Stimulated activated naive CD4-positive, alpha-beta T cell treated with Interleukin-2 at 50 U/mL for 16 hours (primary cell): ENCODE results near the gene NTM.

ENCODE experiments used
- DNase-seq: peaks from one replicate; lab custom pipeline; 2025; lab: John Stamatoyannopoulos, UW

NTM gene

DNA sequence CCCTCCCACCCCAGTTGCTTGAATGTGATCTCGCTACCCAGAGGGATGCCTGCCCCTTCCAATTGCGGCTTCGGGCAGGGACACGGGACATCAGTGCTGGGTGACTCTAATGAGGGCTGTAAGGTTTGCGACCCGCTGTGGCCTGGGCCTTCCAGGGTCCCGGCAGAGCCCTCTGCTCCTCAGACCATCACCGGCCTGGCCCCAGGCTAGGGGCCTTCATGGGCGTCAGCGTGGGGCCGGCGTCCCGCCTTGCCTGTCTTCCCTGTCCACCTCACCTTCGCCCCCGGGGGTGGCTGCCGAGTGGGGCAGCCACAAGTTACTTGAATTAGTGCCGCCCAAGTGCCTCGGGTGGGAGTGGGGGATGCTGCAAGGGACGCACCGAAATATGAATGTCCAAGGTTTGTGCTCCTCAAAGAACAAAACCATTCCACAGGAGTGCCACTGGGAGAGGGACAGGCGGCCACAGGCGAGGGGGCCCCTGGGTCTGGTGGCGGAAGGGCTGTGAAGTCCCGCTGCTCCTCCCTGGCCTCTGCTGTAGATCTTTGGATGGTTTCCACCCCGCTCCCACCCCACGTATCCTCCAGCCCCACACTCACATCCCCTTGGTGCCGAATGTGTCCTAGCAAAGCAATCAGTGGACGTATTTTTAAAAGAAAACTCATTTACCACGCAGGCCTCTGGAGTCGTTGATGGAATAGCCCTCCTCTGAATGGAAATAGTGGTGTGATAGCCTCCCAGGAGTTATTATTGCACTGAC, 317.1 kb downstream of the NTM start:
- no peak for DNase-seq

DNA sequence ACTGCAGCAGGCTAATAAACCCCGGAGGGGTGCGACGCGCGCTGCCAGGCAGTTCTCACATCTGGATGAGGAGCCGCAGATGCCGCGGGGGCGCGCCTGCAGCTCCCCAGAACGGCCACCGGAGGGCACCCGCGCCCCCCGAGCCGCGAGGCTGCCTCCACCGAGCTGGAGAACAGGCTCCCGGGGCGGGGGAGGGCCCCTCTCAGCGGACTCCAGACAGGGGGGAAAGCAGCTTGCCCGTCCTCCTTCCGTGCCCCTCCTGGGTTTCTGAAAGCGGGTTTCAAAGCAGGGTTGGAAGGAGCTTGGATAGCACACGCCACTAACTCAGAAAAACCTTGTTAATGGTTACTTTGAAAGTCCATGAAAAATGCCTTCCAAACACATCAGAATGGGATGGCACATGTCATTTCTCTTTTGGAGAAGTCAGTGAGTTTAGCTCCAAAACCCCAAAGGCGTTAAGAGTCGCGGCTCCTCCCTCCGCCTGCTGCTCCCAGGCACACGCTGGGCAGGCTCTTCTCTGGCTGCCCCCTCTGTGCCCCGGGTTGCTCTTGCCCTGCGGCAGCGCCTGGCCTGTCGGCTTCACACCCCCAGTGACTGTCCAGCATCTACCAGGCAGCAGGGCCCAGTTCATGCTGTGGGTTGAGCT, 317.8 kb downstream of the NTM start:
- DNase-seq: no peak

DNA sequence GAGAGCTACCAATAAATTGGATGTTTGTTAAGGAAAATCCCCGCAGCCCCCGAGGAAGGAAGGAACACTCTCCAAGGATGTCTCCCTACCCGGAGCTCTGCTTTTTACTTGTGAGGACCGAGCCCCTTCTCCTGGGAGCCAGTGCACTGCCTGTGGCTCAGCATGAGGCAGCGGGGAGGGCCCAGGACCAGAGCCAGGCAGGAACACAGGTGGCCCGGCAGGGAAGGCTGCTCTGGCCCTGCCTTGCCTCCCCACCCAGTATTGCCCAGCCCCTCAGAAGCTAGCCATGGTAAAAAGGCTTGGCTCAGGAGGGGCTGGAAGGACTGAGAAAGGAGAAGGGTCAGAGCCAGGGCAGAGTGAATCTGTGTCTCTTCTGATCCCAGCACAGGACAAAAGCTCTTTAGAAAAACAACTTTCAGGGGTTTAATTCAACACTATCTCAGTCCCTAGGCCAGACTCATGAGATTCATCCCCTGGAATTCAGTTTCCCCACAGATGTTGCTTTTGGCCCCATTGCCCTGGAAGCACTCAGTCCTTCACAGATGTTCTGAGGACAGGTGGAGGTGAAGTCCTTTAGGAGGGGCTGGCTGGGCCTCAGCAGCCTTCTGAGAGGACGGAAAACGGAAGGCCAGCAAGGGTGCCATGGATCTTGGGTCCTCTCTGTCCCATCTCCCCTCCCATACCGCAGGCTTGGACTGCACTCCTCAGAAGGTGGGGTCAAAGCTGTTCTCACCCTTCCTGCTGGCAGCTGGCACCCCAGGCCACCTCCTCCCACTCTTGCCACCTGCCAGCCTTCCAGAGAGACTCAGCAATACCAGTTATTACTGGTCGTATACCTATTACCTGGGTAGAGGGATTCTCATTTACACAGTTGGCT, 318.9 kb downstream of the NTM start:
- DNase-seq: no peak

DNA sequence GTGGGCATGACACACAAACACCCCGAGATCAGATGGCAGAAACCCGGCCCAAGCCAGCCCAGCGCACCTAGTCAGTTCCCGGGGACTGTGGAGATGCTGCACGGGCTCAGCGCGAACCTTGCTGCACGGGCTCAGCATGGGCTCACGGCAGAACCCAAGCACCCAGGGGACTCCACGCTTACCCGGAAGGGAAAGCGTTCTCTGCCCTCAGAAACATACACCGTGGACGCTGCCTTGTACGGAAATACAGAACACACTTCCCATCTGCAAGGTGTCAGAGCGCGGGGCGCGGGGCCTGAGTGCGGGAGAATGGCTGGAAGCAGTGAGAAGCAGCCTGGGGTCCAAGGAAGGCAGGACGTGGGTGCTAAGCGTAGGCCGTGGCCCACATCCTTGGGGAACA, 319.9 kb downstream of the NTM start:
- DNase-seq: no peak

DNA sequence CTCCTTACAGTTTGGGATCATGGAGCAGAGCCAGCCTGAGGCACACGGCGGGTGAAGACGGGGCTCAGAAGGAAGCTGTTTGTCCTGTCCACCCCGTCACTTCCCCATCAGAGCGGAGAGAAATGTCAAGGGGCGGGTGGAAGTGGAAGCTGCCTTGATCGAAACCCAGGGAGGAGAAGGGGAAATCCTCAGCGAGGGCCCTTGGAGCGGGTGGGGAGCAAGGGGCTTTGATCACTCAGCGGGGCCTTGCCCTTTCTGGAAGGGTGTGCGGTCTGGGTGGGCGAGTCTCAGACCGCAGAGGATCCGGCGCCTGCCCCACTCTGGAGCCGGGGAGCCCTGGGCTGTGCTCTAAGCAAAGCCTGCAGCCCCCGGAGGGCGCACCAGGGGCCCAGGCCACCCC, 320.4 kb downstream of the NTM start:
- no peak for DNase-seq

DNA sequence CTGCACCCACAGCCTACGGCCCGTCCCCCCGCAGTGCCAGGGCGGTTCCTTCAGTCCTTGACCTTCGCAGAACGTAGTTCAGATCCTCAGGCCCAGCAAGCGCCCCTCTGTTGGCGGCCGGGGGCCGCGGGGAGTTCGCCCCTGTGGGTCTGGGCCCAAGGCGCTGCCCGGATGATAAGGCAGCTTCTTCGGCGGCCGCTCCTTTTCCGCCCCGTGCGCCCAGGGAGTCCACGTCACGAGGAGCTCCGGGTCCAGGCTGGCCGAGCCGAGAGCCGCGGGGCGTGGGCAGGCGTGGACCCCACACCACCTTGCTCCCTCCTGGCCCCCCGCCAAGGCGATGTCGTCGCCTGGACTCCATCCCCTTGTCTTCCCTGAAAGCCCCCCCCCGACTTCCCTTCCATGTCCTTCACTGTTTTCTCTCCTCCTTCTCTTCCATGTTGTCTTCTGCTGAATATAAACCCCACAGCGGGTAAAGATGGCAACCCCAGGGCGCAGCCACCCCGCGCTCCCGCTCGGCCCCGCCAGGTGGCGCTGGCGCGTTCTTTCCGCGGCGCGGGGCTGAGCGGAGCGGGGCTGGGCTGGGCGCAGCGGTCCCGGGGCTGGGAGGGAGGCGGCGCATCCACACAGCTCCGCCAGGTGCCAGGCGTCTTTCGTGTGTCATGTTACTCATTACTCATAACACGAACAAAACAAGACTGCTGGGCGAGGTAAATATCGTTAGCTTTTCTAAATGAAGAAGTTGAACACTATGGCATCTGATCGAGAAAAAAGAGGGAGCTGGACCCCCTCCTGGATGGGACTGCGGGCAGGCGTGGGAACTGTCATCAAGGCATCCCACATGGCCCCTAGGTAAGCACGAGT, 321.0 kb downstream of the NTM start:
- no peak for DNase-seq

DNA sequence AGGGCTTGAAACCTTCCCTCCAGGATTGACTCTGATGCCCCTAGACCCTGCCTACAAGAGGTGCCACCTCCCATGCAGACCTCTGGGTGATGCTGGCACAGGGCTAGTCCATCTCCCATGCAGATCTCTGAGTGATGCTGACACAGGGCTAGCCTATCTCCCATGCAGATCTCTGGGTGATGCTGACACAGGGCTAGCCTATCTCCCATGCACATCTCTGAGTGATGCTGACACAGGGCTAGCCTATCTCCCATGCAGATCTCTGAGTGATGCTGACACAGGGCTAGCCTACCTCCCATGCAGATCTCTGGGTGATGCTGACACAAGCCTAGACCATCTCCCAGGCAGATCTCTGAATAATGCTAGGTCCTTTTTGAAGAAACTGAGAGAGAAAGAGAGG, 321.7 kb downstream of the NTM start:
- no peak for DNase-seq

DNA sequence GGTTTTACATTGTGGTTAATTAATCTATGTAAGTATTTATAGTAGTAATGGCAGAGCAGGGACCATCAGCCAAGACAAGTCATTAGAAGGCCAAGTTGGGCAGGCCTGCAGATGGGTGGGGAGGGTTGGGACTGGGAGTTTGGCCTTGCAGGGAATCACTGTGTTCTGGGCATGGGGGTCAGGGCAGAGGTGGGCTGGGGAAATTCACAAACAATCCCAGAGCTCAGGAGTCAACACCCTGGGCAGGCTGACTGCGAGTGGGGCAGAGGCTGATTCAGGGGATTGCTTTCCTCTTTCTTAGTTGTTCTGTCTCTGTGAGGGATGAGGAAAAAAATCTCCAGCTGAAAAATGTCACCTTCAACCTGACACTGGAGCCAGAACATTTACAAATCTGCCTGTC, 322.5 kb downstream of the NTM start:
- no peak for DNase-seq

DNA sequence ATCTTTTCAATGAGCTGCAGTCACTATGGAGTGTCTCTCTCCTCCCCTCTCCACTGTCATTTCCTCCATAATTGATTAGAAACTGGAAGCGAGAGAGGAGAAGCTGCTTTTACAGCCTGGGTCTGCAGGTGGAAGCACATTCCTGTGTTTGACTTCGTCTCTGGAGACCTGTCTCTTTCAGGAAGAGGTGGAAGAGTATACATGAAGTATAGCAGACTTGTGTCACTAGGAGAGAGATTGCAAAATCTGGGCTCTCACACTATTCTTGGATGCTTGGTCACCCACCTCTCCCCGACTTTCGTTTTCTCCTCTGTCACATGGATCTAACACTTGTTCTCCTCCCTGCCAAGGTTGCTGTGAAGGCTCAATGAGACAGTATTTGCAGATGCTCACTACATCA, 323.3 kb downstream of the NTM start:
- DNase-seq: no peak

DNA sequence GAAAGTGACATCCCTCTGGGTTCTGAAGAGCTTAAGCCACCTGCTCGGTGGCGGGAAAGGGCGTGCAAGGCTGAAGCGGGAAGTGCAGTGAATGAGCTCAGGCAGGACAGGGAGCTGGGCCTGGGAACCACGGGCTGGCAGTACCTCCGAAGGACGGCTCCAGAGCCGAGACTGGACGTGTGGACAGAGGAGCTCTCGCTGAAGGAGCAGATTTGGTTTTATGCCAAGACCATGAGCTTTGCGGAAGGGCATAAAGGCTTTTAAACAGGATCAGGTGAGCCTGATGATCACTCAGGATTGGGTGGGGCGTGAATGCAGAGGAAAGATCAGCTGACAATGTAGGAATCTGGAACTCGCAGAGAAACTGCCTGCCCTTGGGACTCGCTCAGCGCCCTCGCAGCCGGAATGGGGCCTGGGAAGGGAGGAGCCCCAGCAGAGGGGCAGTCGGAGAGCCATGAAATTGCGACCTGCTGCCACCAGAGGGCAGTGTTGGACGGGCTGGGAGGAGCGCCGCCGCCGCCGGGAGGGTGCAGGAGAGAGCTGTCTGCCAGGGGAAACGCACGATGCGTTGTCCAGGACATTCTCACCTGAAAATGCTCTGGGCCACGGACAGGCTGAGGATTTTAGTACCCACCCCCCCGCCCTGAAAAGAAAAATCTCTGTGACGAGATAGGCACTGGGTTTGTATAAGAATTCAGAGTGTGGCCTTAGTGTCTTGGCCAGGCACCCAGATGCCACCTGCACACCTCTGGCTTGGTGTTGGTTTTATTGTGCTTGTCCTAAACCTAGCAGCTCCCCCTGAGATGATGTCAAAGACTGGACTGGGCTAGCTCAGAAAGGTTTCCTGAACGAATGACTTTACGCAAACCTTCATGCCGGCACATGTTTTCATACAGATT, 324.4 kb downstream of the NTM start:
- peak; percentile 10 for DNase-seq

DNA sequence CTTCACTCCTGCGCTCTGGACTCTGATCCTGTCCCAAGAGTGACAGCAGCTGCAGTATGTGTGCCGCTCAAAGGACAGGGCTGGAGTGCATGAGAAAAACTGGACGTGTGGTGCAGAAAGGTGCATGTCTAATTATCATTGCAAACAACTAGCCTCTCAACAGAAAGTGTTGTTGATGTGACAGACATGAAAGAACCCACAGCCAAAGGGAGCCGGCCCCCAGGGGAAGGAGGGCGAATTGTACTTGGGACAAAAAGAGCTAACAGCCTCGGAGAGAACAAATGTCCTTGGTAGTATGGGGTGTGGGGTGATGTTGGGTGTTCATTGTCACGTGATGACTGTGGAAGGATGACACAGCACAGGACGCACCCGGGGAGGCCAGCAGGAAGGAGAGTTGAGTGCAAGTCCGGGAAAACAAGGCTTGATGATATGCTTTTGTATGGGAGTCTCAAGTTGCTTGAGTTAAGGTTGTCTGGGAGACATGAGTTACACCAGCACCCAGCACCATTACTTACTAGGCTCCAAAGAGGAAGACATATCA, 325.5 kb downstream of the NTM start:
- DNase-seq: no peak

DNA sequence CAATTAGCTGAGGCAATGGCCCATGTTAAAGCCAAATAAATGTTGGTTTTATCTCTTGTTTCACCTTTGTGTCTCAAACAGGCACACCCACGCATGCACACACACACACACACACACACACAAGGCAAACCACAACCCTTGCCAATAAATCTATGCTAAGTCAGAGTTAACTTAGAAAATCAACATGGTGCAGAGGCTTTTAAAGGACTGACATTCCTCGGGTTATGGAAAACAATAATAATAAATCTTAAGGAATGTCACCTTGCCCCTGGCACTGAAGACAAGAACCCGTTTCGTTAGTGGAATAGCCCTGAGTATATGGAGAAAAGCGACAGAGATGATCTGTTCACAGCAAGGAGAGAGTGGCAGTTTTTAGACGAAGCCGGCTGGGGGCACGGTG, 326.3 kb downstream of the NTM start:
- no peak for DNase-seq

DNA sequence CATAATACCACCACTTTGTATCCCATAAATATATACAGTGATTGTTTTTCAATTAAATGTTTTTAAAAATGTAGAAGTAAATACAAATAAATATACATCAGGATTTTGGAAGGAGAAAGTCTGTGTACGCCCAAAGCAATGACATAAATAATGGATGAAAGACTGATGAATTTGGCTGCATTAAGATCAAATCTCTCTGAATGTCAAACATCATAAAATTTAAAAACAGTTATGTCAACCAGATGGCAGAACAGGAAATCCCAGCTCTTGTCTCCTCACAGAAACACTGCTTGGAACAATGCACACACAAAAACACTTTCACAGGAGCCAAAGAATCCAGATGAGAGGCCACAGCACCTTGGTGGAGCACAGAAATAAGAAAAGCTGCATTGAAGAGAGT, 332.9 kb downstream of the NTM start:
- DNase-seq: no peak

DNA sequence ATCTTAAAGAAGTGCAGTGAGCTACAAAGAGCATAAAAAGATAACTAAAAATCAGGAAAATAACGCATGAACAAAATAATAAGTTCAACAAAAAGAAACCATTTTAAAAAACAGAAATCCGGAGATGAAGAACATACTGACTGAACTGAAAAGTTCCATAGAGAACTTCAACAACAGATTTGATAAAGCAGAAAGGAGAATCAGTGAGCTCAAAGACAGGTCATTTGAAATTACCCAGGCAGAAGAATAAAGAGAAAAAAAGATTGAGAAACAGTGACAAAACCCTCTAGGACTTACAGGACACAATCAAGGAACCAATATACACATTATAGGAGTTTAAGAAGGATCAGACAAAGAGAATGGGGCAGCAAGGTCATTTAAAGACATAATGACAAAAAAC, 334.3 kb downstream of the NTM start:
- DNase-seq: no peak

DNA sequence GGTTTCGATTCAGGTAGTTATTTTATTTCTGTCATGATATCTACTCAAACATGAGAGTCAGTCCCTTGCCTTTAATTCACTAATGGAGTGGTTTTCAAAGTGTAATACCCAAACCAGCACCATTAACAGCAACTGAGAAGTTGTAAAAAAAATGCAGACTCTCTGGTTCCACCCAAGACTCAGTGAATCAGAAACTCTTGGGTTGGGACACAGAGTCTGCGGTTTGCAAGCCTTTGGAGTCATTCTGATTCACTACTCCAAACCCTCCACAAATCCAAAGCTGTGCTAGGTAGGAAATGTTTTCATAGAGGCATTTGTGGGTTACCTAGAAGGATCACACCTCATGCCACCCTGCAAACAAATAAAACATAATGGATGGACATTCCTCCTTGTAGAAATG, 340.1 kb downstream of the NTM start:
- no peak for DNase-seq

DNA sequence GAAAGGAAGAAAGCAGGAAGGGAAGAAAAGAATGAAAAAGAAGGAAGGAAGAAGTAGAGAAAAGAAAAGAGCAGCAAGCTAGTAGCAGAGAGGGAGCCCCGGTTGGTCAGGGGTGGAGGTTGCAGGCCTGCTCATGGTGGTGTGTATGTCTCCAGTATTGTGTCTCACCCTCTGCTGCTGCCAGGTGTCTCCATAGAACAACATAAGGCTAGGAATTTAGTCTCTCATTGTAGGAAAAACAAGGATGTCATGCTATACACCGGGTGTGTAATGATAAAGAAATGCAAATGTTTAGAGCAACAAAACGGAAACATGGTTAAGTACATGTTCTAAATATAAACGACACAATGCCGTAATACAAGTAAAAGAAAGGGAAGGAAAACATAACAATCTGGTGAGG, 342.5 kb downstream of the NTM start:
- no peak for DNase-seq

DNA sequence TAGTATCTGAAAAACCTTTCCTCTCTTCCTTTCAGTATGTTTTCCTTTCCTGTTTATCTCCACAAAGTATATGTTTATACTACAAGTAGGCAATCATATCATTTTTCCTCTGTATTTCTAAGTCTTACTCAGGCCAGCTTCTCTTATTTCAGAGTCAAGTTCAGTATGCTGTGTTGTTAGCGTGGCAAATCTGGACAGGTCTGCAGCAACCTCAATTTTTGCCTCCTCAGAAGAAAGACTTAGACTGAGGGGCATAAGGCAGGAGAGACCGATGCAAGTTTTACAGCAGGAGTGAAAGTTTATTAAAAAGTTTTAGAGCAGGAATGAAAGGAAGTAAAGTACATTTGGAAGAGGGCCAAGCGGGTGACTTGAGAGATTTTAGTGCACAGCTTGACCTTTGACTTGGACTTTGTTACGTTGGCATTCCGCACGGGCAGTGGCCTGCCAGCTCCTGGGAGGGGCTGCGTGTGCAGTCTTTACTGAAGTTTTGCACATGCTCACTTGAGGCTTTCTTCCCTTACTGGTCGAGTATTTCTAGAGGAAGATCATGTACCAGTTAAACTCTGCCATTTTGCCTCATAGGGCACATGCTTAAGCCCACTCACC, 343.2 kb downstream of the NTM start:
- no peak for DNase-seq

DNA sequence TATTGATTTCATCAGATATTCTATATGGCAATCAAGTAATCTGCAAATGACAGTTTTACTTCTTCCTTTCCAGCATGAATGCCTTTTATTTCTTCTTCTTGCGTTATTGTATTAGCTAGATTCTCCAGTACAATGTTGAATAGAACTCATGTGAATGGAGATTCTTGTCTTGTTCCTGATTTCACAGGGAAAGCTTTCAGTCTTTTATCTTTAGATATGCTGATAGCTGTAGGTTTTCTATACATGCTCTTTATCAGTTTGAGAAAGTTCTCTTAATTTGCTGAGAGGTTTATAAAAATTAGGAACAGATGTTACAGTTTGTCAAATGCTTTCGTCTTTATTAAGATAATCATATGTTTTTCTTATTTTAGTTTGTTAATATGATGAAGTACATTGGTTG, 347.2 kb downstream of the NTM start:
- DNase-seq: no peak

DNA sequence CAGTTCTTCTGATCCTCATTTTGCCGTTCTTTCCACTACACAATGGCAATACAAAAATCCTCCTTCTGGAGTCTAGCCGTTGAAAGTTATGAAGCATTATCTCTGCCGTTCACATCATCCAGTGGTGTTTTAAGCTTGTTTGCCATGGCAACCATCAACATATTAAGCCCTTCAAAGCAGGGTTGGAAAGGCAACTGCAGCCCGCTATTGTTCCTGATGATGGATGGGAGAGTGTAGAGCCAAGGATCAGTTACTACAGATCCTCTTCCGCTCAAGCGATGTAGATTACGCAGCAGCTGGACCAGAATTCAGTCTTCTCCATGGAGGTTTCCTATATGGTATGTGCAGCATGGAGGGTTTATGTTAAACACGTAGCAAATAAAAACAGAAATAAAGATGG, 352.7 kb downstream of the NTM start:
- DNase-seq: no peak

DNA sequence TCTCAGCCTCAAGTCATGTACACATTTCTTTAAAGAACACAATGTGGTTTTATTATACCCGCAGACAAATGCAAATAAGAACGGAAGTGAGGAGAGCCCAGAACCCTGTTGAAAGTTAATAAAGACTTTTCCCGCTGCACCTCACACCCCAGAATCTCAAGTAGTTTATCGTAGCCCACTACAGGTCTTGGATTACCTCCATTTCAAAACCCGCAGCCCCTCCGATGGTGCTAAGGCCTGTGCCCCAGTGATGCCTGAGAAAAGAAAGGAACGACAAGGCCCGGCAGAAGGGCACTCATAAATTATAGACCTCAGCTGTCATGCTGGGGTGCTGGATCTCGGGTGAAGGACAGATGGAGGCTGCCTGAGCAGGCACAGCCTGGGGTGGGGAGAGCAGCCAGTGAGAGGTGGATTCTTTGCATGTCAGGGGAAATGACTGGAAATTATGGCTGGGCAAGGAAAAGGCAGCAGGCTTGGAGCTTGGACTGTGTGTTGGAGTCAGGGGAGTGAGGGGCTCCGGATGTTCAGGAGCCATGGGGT, 354.1 kb downstream of the NTM start:
- DNase-seq: no peak
